GM18861 (cell line): ENCODE results near the gene TMEM125.
A peak's percentile ranks its signal among the peaks of the same experiment; 100 is the strongest.

Source experiments
- ATAC-seq: cut with Tn5 transposase; IDR thresholded peaks from one replicate; pipeline ENCODE4 v1.9.1; 2021; ENCODE audit not compliant: unreplicated experiment

TMEM125 gene

DNA sequence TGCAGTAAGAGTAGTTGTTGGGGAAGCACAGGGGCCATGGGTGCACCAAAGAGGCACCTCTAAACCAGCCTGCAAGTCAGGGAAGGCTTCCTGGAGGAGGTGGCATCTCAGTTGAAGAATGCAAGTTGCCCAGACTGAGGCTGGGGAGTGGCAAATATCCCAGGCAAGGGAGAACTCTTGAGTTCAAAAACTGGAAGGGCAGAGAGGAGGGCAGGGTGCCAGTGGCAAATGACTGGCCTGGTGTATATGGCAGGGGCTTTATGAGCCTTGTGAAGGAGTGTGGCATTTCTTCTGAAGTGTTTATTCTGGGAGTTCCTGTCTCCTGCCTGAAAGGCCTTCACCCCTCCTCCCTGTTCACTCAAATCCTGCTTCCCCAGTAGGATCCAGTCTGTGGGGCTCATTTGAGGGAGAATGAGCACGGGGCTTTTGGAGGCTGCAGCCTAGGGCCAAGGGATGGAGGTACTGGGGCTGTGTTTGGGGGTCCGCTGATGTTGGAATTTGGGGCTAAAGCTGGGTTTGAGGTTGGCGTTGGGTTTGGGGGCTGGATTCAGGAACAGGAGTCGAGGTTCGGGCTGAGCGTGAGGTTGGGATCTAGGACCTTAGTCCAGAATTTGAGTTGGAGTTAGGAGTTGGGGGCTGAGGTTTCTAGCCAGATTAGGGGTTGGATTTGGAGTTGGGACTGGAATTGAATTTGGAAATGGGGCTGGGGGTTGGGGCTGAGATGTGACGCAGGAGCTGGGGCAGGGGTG is at the start of gene TMEM125:
TSS of gene TMEM125 (plus strand) at position 357 of the 749 bp plus-strand sequence. CDS start 2,740 bp downstream, outside the sequence.
- no peak for ATAC-seq

- peak; percentile 62 for ATAC-seq
Observed at GRCh38 chr1:43220905-43221778, 48.6 kb upstream of the TMEM125 start.

DNA sequence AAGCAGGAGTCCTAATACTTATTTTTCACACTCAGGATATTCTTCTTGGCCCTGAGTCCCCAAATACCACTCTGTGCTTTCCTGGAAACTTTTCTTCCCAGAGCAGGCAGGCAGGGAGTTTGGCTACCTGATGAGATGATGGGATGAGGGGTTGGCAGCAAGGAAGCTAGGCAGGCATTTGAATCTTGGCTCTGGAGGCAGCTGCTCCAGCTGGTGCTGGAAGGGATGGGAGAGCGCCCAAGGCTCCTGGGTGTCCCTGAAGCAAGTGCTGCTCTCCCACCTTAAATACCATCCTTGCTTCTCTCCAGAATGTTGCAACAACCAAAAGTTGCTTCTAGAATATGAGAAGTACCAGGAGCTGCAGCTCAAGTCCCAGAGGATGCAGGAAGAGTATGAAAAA is 48.0 kb upstream of the TMEM125 start:
- ATAC-seq = no peak

DNA sequence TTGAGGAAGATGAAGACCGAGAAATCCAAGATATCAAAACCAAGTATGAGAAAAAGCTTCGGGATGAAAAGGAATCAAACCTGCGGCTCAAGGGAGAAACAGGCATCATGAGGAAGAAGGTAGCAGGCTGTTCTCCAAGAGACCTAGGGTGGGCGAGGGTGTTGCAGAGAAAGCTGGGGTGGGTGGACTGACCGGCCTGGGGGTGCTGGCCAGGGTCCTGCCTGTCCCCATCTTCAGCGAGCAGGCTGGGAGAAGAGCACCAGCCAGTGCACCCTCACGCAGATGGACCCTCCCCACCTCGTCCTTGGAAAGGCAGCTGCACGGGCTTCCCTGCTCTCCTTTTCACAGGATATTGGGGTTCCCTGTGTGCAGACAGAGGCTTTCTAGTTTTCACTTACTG is 46.9 kb upstream of the TMEM125 start:
- ATAC-seq = no peak

GRCh38 chr1:43225168-43225567 is 44.6 kb upstream of the TMEM125 start:
- no peak for ATAC-seq

GRCh38 chr1:43227143-43227764 is 42.5 kb upstream of the TMEM125 start:
- ATAC-seq = no peak

- ATAC-seq = no peak
Observed at GRCh38 chr1:43229826-43230780, 39.7 kb upstream of the TMEM125 start.

- no peak for ATAC-seq
Observed at GRCh38 chr1:43232074-43232473, 37.7 kb upstream of the TMEM125 start.

GRCh38 chr1:43232482-43232881 is 37.3 kb upstream of the TMEM125 start:
- ATAC-seq = no peak

DNA sequence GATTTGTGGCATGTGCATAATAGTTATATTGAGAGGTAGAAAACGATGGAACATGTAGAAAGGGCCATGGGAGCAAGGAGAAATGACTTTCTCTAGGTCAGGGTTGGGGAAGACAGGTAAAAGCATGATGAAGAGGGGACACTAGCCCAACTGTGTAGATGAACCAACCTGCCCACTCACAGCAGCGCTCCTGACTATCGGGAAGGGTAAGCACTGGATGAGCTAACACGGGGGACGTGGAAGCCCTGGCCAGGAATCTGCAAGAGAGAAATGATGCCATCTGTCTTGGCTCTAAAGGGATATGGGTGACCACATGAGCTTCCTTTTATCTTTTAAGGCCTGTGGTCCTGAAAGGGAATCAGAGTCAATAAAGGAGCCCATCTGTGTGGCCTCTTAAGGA is 36.2 kb upstream of the TMEM125 start:
- ATAC-seq = no peak

DNA sequence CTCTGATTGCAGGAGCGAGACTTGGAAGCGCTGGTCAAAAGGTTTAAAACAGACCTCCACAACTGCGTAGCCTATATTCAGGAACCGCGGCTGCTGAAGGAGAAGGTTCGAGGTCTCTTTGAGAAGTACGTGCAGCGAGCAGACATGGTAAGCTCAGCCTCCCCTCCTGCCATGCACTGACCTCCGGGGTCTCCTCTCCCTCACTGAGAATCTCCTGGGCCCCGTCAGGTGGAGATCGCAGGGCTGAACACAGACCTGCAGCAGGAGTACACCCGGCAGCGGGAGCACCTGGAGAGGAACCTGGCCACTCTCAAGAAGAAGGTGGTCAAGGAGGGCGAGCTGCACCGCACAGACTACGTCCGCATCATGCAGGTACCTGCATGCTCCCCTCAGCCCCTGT is 35.5 kb upstream of the TMEM125 start:
- no peak for ATAC-seq

DNA sequence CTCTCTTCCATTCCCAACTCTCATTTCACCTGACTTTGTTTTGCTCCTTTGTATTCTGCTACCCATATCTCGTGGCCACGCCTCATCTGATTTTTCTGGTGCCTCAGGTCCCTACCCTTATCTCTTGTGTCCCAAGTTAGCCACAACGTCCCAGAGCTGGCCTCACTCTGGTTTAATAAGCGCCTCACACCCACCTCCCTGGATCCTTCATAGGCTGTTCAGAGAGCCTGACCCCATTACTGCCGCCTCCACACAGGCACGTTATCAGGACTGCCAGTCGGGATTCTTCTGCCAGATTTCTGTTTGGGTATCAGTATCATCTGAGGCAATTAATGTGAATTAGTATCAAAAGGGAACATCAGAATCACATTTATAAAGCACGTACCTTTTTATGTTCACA is 34.7 kb upstream of the TMEM125 start:
- no peak for ATAC-seq

DNA sequence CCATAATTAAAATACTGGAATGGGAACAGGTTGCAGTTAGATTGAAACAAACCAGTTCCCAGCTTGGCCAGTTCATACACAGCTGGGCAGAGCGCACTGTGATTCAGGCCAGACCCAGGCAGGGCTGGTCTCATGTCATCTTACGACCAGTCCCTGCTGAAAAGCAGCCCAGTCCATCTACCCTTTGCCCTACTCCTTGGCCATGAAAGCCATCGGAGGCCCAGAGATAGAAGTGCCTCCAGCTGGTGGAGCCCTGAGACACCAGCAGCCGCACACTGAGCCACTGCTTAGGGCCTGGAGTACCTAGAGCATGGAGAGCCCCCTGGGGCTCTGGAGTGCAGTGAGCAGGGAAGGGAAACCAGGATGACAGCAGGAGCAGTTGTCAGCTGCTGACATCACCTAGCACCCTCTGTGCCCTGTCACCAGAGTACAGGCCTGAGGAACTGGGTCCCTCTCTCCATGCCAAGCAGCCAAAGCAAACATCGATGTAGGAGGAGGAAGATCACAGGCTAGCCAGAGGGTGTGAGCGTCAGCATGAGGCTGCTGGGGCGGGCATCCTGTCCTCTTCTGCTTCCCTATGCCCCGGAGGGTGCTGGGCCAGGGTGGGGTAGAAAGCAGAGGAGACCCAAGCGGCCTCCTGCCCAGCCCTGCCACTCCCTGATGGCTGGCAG is 34.2 kb upstream of the TMEM125 start:
- ATAC-seq = no peak

DNA sequence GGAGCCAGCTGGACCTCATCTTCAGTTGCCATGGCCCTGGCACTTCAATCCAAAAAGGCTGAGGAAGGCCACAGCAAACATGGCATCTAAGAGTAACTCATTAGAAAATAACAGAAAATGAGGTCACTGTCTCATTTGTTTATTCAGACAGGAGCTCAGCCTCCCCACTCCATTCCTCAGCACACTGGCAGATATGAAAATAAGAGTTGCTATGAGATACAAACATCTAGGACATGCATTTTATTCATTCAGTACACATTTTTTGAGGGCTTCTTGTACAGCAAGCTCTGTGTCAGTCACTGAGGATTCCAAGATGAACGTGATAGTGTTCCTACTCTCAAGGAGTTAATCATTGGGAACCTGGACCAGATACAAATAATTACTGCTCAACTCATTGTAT is 32.7 kb upstream of the TMEM125 start:
- no peak for ATAC-seq

DNA sequence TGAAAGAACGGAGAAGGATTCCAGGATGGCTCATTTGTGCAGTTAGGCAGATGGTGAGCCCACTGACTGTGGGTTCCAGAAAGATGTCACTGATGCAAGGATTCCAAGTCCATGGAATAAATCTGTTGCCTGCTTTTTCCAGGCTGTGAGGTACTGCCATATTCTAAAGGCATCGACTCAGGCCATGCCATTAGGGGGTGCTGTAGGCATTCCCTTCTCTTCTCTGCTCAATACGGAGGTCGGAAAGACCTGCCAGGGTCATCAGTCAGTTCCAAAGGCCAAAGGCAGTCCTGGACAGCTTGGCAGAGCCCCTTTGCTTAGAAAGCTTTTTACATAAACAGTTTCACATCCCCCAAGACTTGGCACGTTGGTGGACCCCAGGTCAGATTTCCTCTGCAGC is 31.7 kb upstream of the TMEM125 start:
- no peak for ATAC-seq

DNA sequence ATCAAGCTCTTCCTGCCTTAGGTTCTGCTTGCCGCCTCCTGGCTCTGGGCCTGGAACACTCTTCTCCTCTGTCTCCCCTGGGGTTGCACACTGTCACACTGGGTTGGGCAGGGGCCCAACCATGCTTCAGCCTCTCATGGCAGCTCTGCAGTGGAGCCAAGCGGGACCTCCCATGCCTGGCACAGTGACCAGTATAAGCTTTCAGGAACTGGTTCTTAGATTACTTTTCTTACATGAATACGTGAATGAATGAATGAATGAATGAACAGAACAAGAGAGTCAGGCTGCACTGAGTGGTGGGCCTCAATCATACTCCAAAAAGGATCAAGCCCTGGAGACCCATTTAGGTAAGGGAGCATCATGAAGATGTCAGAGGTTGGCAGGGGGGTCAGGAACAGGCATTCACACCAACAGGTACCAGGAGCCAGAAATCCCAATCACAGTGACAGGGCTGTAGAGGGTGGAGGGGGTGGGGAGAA is 30.8 kb upstream of the TMEM125 start:
- no peak for ATAC-seq

DNA sequence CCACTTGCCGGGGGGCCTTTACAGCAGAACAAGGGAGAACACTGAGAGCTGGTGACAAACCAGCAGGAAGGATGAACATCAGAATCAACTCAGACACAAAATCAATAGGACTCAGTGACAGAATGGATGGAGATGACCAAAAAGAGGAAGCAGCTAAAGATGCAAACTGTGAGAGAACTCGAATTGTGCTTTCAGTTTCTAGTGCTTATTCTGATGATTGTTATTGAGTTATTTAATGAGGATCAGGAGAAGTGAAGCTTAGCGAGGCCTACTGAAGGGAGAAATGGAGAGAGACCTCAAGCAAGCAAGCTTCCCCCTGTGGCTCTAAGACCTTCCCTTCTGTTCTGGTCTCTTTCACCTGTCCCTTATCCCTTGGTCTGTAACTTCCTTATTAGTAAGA is 30.3 kb upstream of the TMEM125 start:
- peak; percentile 80 for ATAC-seq

DNA sequence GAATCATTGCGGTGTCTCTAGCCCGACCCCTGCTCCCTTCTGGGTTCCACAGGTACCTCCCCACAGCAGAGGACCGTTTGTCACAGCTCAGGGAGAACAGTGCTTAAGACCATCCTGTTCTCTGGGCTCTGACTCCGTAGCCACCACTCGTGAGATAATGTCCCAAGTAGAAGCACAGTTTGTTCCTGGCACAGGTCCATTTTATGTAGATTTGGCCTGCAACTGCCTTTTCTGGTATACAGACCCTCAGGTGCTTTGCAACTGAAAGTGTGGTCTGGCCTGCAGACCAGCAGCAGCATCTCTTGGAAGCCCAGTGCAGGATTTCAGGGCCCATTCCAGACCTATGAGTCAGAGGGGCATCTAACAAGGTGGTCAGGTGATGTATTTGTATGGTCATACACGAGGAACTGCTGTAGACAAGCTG is 28.4 kb upstream of the TMEM125 start:
- ATAC-seq = no peak

- no peak for ATAC-seq
Observed at GRCh38 chr1:43243299-43243698, 26.5 kb upstream of the TMEM125 start.
